H1 (cell line): ENCODE results near the gene CTU1. TPM values are rescaled to one million over a fixed set of nuclear protein-coding genes. Genes with fewer than 3 reads are reported as not detected.

ENCODE experiments used
- BACH1 ChIP-seq: IDR thresholded peaks from 2 replicates; pipeline ENCODE4 v1.6.1; 2012; ENCODE audit warnings: low read length, improper control_type of control experiment
- CHD1 ChIP-seq: IDR thresholded peaks from 2 replicates; pipeline ENCODE4 v1.6.1; 2012; ENCODE audit warnings: low read depth, low read length, improper control_type of control experiment
- HDAC2 ChIP-seq, 2 experiments: fragments of 300-600 bp in 1 of 2; sonication (generic) in 1 of 2; IDR thresholded peaks; 2 replicates each; pipeline ENCODE4 v1.6.1; 2011 to 2012; ENCODE audit warnings: low read depth in 2 of 2, low read length in 2 of 2, mild to moderate bottlenecking in 2 of 2, moderate library complexity in 2 of 2, borderline replicate concordance in 1 of 2, inconsistent platforms in 1 of 2
- SIRT6 ChIP-seq: IDR thresholded peaks from one replicate; pipeline ENCODE4 v1.7.1; 2012; ENCODE audit warnings: low read length, inconsistent platforms
- polyA plus RNA-seq, 7 experiments: library from polyadenylated mRNA; depleted of rRNA in 3 of 7; stranded (reverse) in 5 of 7; unstranded in 2 of 7; fragments of >200 nt in 5 of 7; fragments of 200-250 nt in 2 of 7; gene quantifications; 1 replicate in 5 of 7; 2 replicates in 1 of 7; 4 replicates in 1 of 7; pipeline versions ENCODE4 v1.2.1 to v1.2.3, GENCODE V29; 2011 to 2013; ENCODE audit warnings: missing spikeins in 2 of 7, mixed read lengths in 2 of 7
- total RNA-seq: library from RNA; stranded (reverse); fragmentation: NEBNext Ultra II Directional; extraction: Animal tissue kit (Norgen Biotek cat#: 25700); gene quantifications from 2 replicates; pipeline ENCODE4 v1.2.1, GENCODE V29; 2021

The CTU1 gene
- total and polyA plus RNA-seq, 2 of the 8 experiments (the other 6 are each of a cell fraction or from before 2014, with no cell fraction given), result 4.6 to 7.2 TPM

- TF ChIP-seq HDAC2 (IDR thresholded peaks at IDR 0.05; ENCODE audit: borderline replicate concordance in 1 of 2, low read depth in 2 of 2, low read length in 2 of 2) (no peak), BACH1 (no peak), SIRT6 (no peak), CHD1 (no peak)
- TF ChIP-seq, all 59 proteins: peak for 0
Measured at GRCh38 chr19:51140441-51140840, 32.2 kb upstream of the CTU1 start (continued).
